ENCODE results near the gene PLCL2.
"Not testable (repeated sequence)": the region's sequence is repeated elsewhere in the genome, so short reads cannot be mapped to it uniquely, and the experiment has no call there.

Gene PLCL2

DNA sequence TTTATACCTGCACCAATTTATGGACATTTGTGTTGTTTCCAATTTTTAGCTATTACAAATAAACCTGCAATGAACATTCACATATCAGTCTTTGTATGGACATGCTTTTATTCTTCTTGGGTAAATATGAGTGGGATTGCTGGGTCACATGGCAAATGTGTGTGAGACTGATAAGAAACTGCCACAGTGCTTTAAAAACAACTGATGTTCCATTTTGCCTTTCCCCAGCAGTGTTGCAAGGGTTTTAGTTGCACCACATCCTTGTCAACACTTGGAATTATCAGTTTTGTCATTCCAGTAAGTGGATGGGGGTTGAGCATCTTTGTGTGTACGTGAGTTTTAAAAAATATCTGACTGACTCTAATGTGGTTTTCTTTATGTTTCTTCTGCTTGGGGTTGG lies 191.2 kb downstream of the PLCL2 start:
- DNase-seq (ENCODE audit: low read depth in 2 of 2): no peak

DNA sequence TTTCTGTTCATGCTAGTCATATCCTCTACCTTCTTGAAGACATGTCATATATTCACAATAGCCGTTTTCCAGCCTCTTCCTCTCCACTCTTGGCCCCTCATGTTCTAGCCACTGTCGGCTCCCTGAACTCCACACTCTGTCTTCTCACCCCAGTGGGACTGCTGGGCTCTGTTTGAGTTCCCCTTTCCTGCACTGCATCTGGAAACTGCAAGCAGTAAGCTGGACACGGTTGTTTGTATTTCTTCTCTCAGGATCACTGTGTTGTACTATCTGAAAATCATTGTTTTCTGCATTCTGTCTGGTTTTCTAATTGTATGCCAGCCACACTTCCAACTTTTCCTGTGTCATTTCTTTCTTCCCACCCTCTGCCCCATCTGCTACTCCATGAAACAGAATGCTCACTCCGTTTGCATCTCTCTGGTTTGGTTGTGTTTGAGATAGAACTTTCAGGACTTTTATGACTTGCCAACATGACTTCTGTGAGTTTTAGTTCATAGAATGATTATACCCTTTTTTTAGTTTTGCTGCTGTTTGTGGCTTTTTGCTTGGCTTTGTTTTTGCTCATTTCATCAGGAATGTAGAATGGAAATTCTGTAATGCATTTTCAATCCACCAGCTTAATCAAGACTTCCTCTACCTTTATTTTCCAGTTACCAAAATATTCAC lies 192.3 kb downstream of the PLCL2 start:
- DNase-seq (ENCODE audit: low read depth in 2 of 2): no peak

DNA sequence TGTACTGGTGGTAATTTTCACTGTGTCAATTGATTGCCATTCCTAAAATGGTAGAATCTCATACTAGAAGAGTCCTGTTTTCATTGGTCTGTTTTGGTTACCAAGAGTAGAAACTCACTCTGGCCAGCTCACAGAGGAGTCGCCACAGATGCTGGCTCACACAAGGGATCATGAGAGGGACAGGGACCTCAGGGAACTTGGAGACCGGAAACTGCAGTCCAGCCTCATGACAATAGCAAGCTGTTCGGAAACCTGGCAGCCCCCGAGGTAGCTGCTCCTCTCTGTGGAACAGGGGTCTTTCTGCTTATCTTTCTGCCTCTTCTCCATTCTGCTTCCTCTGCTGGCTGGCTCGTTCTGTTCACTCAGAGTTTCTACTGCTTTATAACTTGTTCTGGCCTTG lies 192.9 kb downstream of the PLCL2 start:
- no peak for DNase-seq (ENCODE audit: low read depth in 2 of 2)

GRCh38 chr3:17078926-17079465 lies 194.2 kb downstream of the PLCL2 start:
- no peak for DNase-seq (ENCODE audit: low read depth in 2 of 2)

DNA sequence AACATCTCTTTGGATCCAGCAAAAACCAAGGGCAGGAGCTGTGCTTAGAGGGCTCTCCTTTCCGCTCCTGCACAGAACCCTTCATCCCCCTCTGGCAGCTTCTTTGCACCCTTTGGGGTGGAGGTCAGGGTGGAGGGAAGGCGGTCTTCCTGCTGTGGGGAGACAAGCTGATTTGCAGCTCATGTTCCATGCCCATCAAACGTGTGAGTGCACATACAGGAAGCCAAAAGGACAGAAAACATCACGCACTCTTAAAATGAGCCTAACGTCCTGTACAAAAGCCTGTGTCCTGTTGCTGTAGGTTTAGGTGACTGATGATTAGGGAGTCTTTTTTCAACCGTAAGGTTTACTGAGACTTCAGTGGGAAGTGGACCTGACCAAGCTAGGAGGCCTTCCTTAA lies 195.2 kb downstream of the PLCL2 start:
- DNase-seq (ENCODE audit: low read depth in 2 of 2): no peak

DNA sequence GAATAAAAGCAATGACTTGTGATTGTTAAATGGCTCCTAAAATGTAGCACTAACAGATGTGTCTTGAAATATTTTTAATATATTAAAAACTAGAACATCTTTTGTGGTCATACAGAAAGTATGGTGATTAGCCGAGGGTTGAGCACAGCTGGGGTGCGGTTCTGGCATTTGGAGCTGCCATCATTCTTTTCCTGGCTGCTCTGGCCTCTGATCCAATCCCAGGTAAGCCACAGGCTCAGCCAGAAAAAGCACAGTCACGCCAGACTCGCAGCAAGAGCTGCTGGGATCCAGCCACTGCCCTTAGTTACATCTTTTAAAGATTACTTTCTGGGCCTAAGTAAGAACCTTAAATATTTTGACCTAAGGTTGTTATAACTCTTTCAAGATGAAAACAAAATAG lies 196.8 kb downstream of the PLCL2 start:
- no peak for DNase-seq (ENCODE audit: low read depth in 2 of 2)

GRCh38 chr3:17087509-17087908 lies 202.8 kb downstream of the PLCL2 start:
- no peak for DNase-seq (ENCODE audit: low read depth in 2 of 2)

DNA sequence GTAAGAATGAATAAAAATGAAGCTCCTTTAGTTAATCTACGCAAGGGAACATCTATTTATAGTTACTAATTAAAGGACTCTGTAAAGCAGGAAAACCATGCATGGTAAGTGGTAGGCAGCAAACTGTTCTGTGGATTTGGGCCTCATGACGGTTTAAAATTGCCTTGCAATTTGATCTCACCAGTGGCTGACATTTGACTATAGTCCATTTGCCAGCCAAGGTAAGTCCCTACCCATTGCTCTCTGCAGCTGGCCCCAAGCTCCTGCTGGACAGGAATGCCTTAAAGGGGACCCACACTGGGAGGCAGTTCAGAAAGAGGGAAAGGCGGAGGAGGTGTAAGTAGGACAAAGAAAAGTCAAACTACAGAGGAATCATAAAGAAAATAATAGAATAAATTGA lies 203.3 kb downstream of the PLCL2 start:
- no peak for DNase-seq (ENCODE audit: low read depth in 2 of 2)

GRCh38 chr3:17088602-17089313 lies 204.0 kb downstream of the PLCL2 start:
- DNase-seq (ENCODE audit: low read depth in 2 of 2): no peak

- no peak for DNase-seq (ENCODE audit: low read depth in 2 of 2)
These were observed 204.6 kb downstream of the PLCL2 start for GRCh38 chr3:17089314-17089700.

DNA sequence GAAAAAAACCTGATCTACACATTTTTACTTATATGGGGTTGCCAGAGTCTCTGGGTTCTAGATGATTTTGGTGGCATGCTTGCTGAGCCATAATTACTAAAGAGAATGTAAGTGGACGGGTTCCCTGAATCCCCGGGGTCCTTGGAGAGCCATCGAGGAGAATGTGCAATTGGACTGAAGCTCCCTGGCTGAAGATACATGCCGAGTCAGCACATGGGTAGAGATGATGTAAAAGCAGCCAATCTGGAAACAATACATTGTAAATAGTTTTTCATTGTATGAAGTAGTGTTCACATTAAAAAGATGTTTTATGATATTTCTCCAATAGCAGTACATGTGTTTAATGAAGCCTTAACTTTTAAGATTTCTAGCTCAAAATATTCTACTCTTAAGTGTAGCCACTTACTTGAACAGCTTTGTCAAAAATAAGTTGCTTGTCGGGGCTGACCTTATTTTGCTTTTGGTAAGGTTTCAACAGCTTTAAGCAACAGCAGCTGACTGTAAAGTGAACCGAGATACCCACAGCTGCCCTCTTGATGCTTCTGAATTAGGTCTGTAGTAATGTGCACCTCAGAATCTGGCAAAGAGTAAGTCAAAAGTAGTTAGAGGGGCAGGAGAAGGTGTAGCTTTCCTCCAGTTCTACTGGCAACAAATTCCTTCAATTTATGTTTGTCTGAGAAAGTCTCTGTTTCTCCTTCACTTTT lies 205.7 kb downstream of the PLCL2 start:
- no peak for DNase-seq (ENCODE audit: low read depth in 2 of 2)

- DNase-seq (ENCODE audit: low read depth in 2 of 2): no peak
These were observed 207.3 kb downstream of the PLCL2 start for GRCh38 chr3:17091910-17092582.

DNA sequence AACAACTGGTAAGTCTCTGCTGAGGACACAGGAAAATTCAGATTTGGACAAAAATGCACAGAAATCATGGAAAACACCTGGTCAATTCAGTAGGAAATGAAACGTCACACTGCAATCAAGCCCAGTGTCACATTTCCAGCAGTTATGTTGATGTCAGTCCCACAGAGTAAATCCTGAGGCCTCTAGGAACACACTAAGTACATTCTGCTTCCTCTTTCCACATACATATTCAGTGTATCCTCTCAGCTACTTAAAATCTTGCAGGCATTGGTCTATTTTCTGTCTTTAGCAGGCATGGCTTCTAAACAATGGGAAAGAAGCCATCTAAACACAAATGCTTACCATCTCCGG lies 207.8 kb downstream of the PLCL2 start:
- DNase-seq (ENCODE audit: low read depth in 2 of 2): no peak

GRCh38 chr3:17094551-17094950 lies 209.8 kb downstream of the PLCL2 start:
- DNase-seq (ENCODE audit: low read depth in 2 of 2): no peak

- no peak for DNase-seq (ENCODE audit: low read depth in 2 of 2)
These were observed 218.8 kb downstream of the PLCL2 start for GRCh38 chr3:17103579-17103978.

- not testable (repeated sequence) for DNase-seq (ENCODE audit: low read depth in 2 of 2)
These were observed 222.0 kb downstream of the PLCL2 start for GRCh38 chr3:17106801-17107200.

DNA sequence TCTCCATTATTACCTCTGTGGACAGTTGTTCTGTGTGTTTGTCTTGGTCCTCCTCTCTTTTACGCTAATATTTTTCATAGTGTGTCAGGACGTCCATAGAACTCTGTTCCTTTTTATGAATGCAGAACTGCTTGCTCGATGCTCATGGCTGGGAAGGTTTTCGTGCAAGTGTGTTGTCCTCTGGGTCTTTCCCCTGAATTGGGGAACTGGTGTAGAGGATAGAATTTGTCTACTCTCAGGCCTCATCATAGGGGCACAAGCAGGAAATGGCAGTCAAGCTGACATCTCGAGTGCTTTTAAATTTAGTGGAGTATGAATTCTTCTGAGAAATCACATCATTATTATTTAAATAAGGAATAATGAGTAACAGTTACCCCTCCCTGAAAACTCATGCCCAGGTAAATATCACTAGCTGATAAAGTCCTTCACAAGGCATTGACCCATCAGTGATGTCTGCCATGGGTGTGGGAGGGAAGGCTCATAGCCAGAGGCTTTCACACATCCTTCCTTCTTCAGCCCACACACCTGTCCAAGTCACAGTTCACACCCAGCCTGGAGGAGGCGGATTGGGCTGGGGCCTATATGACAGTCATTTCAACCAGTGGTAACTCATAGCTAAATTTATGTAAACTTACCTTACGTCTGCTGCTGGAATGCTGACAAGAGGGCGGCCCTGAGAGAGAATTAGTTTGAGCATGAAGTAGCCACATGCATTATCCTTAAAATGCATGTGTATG lies 226.1 kb downstream of the PLCL2 start:
- DNase-seq (ENCODE audit: low read depth in 2 of 2): no peak

DNA sequence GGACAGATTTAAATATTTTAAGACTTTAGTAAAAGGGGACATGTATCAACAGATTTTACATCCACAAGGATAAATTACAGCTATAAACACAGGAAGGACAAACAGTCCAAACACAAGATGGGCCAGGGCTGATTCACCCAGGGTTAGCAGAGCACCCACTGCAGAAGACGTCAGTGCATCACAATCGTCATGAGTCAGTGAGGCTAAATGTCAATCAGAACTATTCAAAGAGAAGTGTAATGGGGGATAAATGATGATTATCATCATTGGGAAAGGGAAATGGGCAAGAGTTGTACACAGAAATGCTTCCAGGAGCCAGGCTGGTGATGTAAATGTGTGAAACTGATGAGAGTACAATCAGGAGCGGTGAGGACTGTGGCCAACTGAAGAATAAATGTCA lies 226.8 kb downstream of the PLCL2 start:
- no peak for DNase-seq (ENCODE audit: low read depth in 2 of 2)

GRCh38 chr3:17115186-17115585 lies 230.4 kb downstream of the PLCL2 start:
- no peak for DNase-seq (ENCODE audit: low read depth in 2 of 2)

GRCh38 chr3:17116007-17116600 lies 231.3 kb downstream of the PLCL2 start:
- no peak for DNase-seq (ENCODE audit: low read depth in 2 of 2)

DNA sequence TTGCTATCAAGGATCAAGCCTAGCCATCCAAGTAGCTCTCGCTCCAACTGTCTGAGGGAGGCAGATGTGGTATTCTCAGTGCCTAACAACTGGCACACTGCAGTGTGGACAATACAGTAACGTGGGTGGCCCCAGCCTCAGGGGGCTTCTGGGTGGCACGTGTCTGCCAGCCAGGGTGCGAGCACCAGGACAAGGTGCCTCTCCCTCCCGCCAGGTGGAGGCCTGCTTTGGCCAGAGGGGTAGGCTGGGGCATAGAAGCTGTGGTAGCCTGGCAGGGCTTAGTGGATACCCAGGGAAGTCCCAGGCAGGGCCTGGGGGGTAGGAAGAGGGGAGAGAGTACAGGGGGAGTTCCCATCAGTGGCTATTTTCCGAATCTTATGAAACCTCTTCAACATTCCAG lies 234.0 kb downstream of the PLCL2 start:
- no peak for DNase-seq (ENCODE audit: low read depth in 2 of 2)

Measured in stimulated activated CD4-positive, alpha-beta T cell treated with anti-CD3 and anti-CD28 coated beads, Interleukin-12 subunit alpha, Interleukin-12 subunit beta, amount 100 ng/mL, for 24 hours (primary cell).